Loucy (cell line): Measurements from ENCODE around the gene GRB10.

ENCODE experiments used
- CTCF ChIP-seq: fragments of 200-600 bp; sonication (generic); conservative IDR thresholded peaks from 2 replicates; pipeline ENCODE4 v1.5.1; 2014; ENCODE audit warnings: mild to moderate bottlenecking, antibody characterized with exemption, low read length
- EZH2phosphoT487 ChIP-seq: fragments of 200-600 bp; IDR thresholded peaks from 2 replicates; pipeline ENCODE4 v1.6.1; 2018; ENCODE audit warnings: antibody characterized with exemption, mild to moderate bottlenecking, moderate library complexity, borderline replicate concordance

- TF ChIP-seq CTCF (no peak), EZH2phosphoT487 (no peak)
These were observed 241.7 kb downstream of the GRB10 start for GRCh38 chr7:50540785-50541579.
